ENCODE results near the gene DKC1. TPM values are rescaled to one million over a fixed set of nuclear protein-coding genes. Genes with fewer than 3 reads are reported as not detected.

DKC1 gene
- total and polyA plus RNA-seq, 3 donors from 2014 or later = 58.8 to 93.1 (median 66.4) TPM

DNA sequence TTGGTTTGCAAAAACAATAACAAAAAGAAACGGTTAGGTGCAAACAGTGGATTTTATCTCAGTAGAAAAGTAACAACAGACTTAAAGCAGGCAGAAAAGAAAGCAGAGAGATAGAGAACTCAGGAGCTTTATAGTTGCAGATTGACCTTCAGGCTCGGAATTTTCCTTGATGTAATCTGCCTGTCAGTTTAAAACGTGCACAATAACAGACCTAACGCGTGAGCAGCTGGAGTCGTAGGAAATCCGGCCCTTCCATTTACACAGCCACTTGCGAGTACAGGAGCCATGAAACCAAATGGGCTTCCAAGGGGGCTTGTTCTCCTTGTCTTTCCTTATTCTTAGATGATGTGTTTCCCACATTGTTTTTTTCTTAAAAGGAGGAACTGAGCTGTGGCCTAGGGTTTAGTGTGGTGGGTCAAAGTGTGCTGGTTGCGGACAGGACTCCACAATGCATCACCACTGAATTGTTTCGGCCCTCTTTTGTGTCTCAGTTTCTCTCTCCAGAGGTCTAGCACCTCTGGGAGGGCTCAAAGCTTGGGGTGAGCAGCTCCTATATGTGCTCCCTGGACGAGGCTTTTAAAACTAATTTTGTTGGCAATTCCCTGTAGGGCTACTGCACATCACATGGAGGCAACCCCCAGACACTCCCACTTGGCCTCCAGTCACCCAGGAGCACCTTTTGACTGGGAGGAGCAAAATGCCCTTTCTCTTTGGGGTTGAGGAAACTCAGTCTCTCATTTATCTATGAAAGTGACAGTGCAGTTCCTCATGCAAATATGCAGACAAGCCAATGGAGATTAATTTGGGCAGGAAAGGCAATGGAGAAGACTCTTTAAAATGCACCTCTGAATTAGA is 56.5 kb downstream of the DKC1 start:
- 63 to 77% methylated on average over 10 to 11 of the region's 11 CpGs for WGBS, 2 donors

DNA sequence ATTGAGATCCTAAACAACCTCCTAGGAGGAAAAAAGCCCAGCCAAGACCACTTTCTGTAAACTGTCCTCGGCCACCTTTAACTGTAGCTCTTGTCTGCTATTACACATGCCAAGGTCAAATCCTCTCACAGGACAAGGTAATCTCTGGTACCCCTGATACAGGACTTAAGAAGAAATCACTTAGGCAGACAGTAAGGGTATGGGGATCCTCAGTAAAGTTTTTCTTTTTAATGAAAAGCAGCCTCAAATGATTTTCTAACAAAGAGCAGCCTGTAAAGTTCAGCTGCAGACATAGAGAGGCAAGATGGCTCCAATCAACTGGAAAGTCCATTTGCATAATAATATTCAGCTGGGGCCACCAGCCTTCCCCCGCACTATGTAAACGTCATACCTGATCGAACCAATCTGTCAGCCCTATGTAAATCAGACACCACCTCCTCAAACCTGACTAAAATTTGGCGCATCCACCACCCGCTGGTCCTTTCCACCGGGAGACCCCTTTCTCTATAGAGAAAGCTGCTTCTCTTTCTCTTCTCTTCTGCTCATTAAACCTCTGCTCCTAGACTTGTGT is 57.2 kb downstream of the DKC1 start:
- WGBS, 2 donors = 79 to 83% methylated on average over 6 to 7 of the region's 7 CpGs
- no peaks in the 10 kb centered on the region for H3K36me3 ChIP-seq (ENCODE audit: low read depth, missing control alignments)
- H3K4me3 ChIP-seq = no peak overlapping the region
- DNase-seq = no peak
- H3K27me3 ChIP-seq = no peaks in the 10 kb centered on the region
- TF ChIP-seq CTCF (IDR thresholded peaks at IDR 0.05) (no peak), POLR2A (IDR thresholded peaks at IDR 0.05) (no peak)
- no peaks in the 10 kb centered on the region for H3K4me1 ChIP-seq
- intact Hi-C loops (cut with DNase I; ENCODE audit: low total_unique reads) = no loop called here
- no peaks in the 10 kb centered on the region for H3K9me3 ChIP-seq
- H3K27ac ChIP-seq = no peak overlapping the region

More for the DNA sequence above, 56.5 kb downstream of the DKC1 start:
- no peaks in the 10 kb centered on the region for H3K9me3 ChIP-seq
- no peaks in the 10 kb centered on the region for H3K36me3 ChIP-seq (ENCODE audit: low read depth, missing control alignments)
- H3K4me1 ChIP-seq = no peaks in the 10 kb centered on the region
- H3K4me3 ChIP-seq = no peak overlapping the region
- intact Hi-C loops (cut with DNase I; ENCODE audit: low total_unique reads) = no loop called here
- TF ChIP-seq CTCF (IDR thresholded peaks at IDR 0.05) = no peak
- TF ChIP-seq POLR2A (IDR thresholded peaks at IDR 0.05) = no peak
- H3K27me3 ChIP-seq = no peaks in the 10 kb centered on the region
- no peak for DNase-seq
- H3K27ac ChIP-seq = no peak overlapping the region

GRCh38 chrX:154821523-154821922 is 58.9 kb downstream of the DKC1 start:
- Histone ChIP-seq H3K9me3 (no peaks in the 10 kb centered on the region), H3K4me1 (no peaks in the 10 kb centered on the region), H3K27ac (no peak overlapping the region), H3K36me3 (ENCODE audit: low read depth, missing control alignments) (no peaks in the 10 kb centered on the region), H3K27me3 (no peaks in the 10 kb centered on the region), H3K4me3 (no peak overlapping the region)
- TF ChIP-seq CTCF (IDR thresholded peaks at IDR 0.05) = no peak
- no peak for TF ChIP-seq POLR2A (IDR thresholded peaks at IDR 0.05)
- intact Hi-C loops (cut with DNase I; ENCODE audit: low total_unique reads) = no loop called here
- DNase-seq = no peak

GRCh38 chrX:154822029-154822428 is 59.4 kb downstream of the DKC1 start:
- WGBS, 2 donors = 87 to 90% methylated on average over 3 of the region's 3 CpGs
- no peak for DNase-seq
- Histone ChIP-seq H3K27ac (no peak overlapping the region), H3K4me1 (no peaks in the 10 kb centered on the region), H3K27me3 (no peaks in the 10 kb centered on the region), H3K9me3 (no peaks in the 10 kb centered on the region), H3K36me3 (ENCODE audit: low read depth, missing control alignments) (no peaks in the 10 kb centered on the region), H3K4me3 (no peak overlapping the region)
- intact Hi-C loops (cut with DNase I; ENCODE audit: low total_unique reads) = no loop called here
- no peak for TF ChIP-seq CTCF (IDR thresholded peaks at IDR 0.05)
- no peak for TF ChIP-seq POLR2A (IDR thresholded peaks at IDR 0.05)

Measured in testis (tissue), 3 donors.